Measurements from ENCODE around the gene PDIA4.
"Not testable (repeated sequence)": the region's sequence is repeated elsewhere in the genome, so short reads cannot be mapped to it uniquely, and the experiment has no call there.

Gene PDIA4

GRCh38 chr7:149038641-149039040 is 10.3 kb upstream of the PDIA4 start:
- not testable (repeated sequence) for H3K27ac ChIP-seq (ENCODE audit: low read depth, low read length); H3K4me1 ChIP-seq (ENCODE audit: control insufficient read depth in 1 of 2, insufficient read depth in 2 of 2, low read length in 2 of 2); H3K9me3 ChIP-seq (ENCODE audit: control insufficient read depth in 1 of 2, low read length in 2 of 2)

GRCh38 chr7:149036676-149037075 is 8.4 kb upstream of the PDIA4 start:
- H3K4me1 ChIP-seq (ENCODE audit: control insufficient read depth in 1 of 2, insufficient read depth in 2 of 2, low read length in 2 of 2) = no peaks in the 10 kb centered on the region
- no peak overlapping the region for H3K27ac ChIP-seq (ENCODE audit: low read depth, low read length)
- H3K27me3 ChIP-seq (ENCODE audit: control insufficient read depth in 1 of 2, insufficient read depth in 2 of 2, low read length in 2 of 2) = no peaks in the 10 kb centered on the region
- H3K9ac ChIP-seq (ENCODE audit: low read depth in 1 of 2, low read length in 2 of 2) = no peak overlapping the region
- no peak overlapping the region for H3K4me3 ChIP-seq (ENCODE audit: low read depth in 1 of 2, low read length in 2 of 2)
- H3K9me3 ChIP-seq (ENCODE audit: control insufficient read depth in 1 of 2, low read length in 2 of 2) = peaks cover 2 to 8% of the 10 kb centered on the region in 2 donors
- H3K36me3 ChIP-seq (ENCODE audit: control insufficient read depth in 1 of 2, insufficient read depth in 2 of 2, low read length in 2 of 2) = no peaks in the 10 kb centered on the region

More at GRCh38 chr7:149038641-149039040, 10.3 kb upstream of the PDIA4 start:
- not testable (repeated sequence) for H3K4me3 ChIP-seq (ENCODE audit: low read depth in 1 of 2, low read length in 2 of 2); H3K36me3 ChIP-seq (ENCODE audit: control insufficient read depth in 1 of 2, insufficient read depth in 2 of 2, low read length in 2 of 2); H3K27me3 ChIP-seq (ENCODE audit: control insufficient read depth in 1 of 2, insufficient read depth in 2 of 2, low read length in 2 of 2); H3K9ac ChIP-seq (ENCODE audit: low read depth in 1 of 2, low read length in 2 of 2)

- no peaks in the 10 kb centered on the region for H3K36me3 ChIP-seq (ENCODE audit: control insufficient read depth in 1 of 2, insufficient read depth in 2 of 2, low read length in 2 of 2)
Measured at GRCh38 chr7:149031353-149031910, 3.1 kb upstream of the PDIA4 start.

GRCh38 chr7:149030439-149030838 is 2.1 kb upstream of the PDIA4 start:
- H3K4me1 ChIP-seq (ENCODE audit: control insufficient read depth in 1 of 2, insufficient read depth in 2 of 2, low read length in 2 of 2) = peaks cover 5 to 17% of the 10 kb centered on the region in 2 donors
- H3K9ac ChIP-seq (ENCODE audit: low read depth in 1 of 2, low read length in 2 of 2); H3K9me3 ChIP-seq (ENCODE audit: control insufficient read depth in 1 of 2, low read length in 2 of 2); H3K27me3 ChIP-seq (ENCODE audit: control insufficient read depth in 1 of 2, insufficient read depth in 2 of 2, low read length in 2 of 2); H3K4me3 ChIP-seq (ENCODE audit: low read depth in 1 of 2, low read length in 2 of 2); H3K36me3 ChIP-seq (ENCODE audit: control insufficient read depth in 1 of 2, insufficient read depth in 2 of 2, low read length in 2 of 2); H3K27ac ChIP-seq (ENCODE audit: low read depth, low read length): not testable (repeated sequence)

More at GRCh38 chr7:149031353-149031910, 3.1 kb upstream of the PDIA4 start:
- no peak overlapping the region for H3K9ac ChIP-seq (ENCODE audit: low read depth in 1 of 2, low read length in 2 of 2)
- H3K9me3 ChIP-seq (ENCODE audit: control insufficient read depth in 1 of 2, low read length in 2 of 2) = peaks cover 0 to under 1% of the 10 kb centered on the region in 2 donors
- H3K27me3 ChIP-seq (ENCODE audit: control insufficient read depth in 1 of 2, insufficient read depth in 2 of 2, low read length in 2 of 2) = no peaks in the 10 kb centered on the region
- H3K27ac ChIP-seq (ENCODE audit: low read depth, low read length) = no peak overlapping the region
- no peak overlapping the region for H3K4me3 ChIP-seq (ENCODE audit: low read depth in 1 of 2, low read length in 2 of 2)
- peaks cover 0 to 7% of the 10 kb centered on the region in 2 donors for H3K4me1 ChIP-seq (ENCODE audit: control insufficient read depth in 1 of 2, insufficient read depth in 2 of 2, low read length in 2 of 2)

GRCh38 chr7:149027611-149028345 is 527 bp downstream of the PDIA4 start:
- peak overlapping the region; percentile 72 to 84 for H3K9ac ChIP-seq (ENCODE audit: low read depth in 1 of 2, low read length in 2 of 2)
- no peaks in the 10 kb centered on the region for H3K9me3 ChIP-seq (ENCODE audit: control insufficient read depth in 1 of 2, low read length in 2 of 2)
- peak overlapping the region; percentile 77 for H3K27ac ChIP-seq (ENCODE audit: low read depth, low read length)
- no peaks in the 10 kb centered on the region for H3K27me3 ChIP-seq (ENCODE audit: control insufficient read depth in 1 of 2, insufficient read depth in 2 of 2, low read length in 2 of 2)
- peaks cover 16 to 25% of the 10 kb centered on the region in 2 donors for H3K4me1 ChIP-seq (ENCODE audit: control insufficient read depth in 1 of 2, insufficient read depth in 2 of 2, low read length in 2 of 2)
- H3K36me3 ChIP-seq (ENCODE audit: control insufficient read depth in 1 of 2, insufficient read depth in 2 of 2, low read length in 2 of 2) = peaks cover 0 to 5% of the 10 kb centered on the region in 2 donors
- H3K4me3 ChIP-seq (ENCODE audit: low read depth in 1 of 2, low read length in 2 of 2) = peak overlapping the region; percentile 78 to 84

- Histone ChIP-seq H3K4me3 (ENCODE audit: low read depth in 1 of 2, low read length in 2 of 2) (peak overlapping the region; percentile 78 to 84), H3K9me3 (ENCODE audit: control insufficient read depth in 1 of 2, low read length in 2 of 2) (no peaks in the 10 kb centered on the region), H3K27me3 (ENCODE audit: control insufficient read depth in 1 of 2, insufficient read depth in 2 of 2, low read length in 2 of 2) (no peaks in the 10 kb centered on the region), H3K9ac (ENCODE audit: low read depth in 1 of 2, low read length in 2 of 2) (peak overlapping the region; percentile 72 to 84), H3K4me1 (ENCODE audit: control insufficient read depth in 1 of 2, insufficient read depth in 2 of 2, low read length in 2 of 2) (peaks cover 16 to 29% of the 10 kb centered on the region in 2 donors), H3K27ac (ENCODE audit: low read depth, low read length) (no peak overlapping the region), H3K36me3 (ENCODE audit: control insufficient read depth in 1 of 2, insufficient read depth in 2 of 2, low read length in 2 of 2) (peaks cover 0 to 10% of the 10 kb centered on the region in 2 donors)
Measured at GRCh38 chr7:149027055-149027454, 1.2 kb downstream of the PDIA4 start.

GRCh38 chr7:149023662-149024061 is 4.6 kb downstream of the PDIA4 start:
- Histone ChIP-seq H3K27me3 (ENCODE audit: control insufficient read depth in 1 of 2, insufficient read depth in 2 of 2, low read length in 2 of 2) (no peaks in the 10 kb centered on the region), H3K4me3 (ENCODE audit: low read depth in 1 of 2, low read length in 2 of 2) (no peak overlapping the region), H3K4me1 (ENCODE audit: control insufficient read depth in 1 of 2, insufficient read depth in 2 of 2, low read length in 2 of 2) (peaks cover 16 to 29% of the 10 kb centered on the region in 2 donors), H3K9ac (ENCODE audit: low read depth in 1 of 2, low read length in 2 of 2) (peak overlapping the region in 1 of 2 donors; percentile 14), H3K9me3 (ENCODE audit: control insufficient read depth in 1 of 2, low read length in 2 of 2) (no peaks in the 10 kb centered on the region), H3K36me3 (ENCODE audit: control insufficient read depth in 1 of 2, insufficient read depth in 2 of 2, low read length in 2 of 2) (peaks cover 10 to 33% of the 10 kb centered on the region in 2 donors), H3K27ac (ENCODE audit: low read depth, low read length) (no peak overlapping the region)

GRCh38 chr7:149022756-149023360 is 5.4 kb downstream of the PDIA4 start:
- H3K4me3 ChIP-seq (ENCODE audit: low read depth in 1 of 2, low read length in 2 of 2) = no peak overlapping the region
- H3K9me3 ChIP-seq (ENCODE audit: control insufficient read depth in 1 of 2, low read length in 2 of 2) = no peaks in the 10 kb centered on the region
- H3K4me1 ChIP-seq (ENCODE audit: control insufficient read depth in 1 of 2, insufficient read depth in 2 of 2, low read length in 2 of 2) = peaks cover 16 to 29% of the 10 kb centered on the region in 2 donors
- H3K36me3 ChIP-seq (ENCODE audit: control insufficient read depth in 1 of 2, insufficient read depth in 2 of 2, low read length in 2 of 2) = peaks cover 14 to 39% of the 10 kb centered on the region in 2 donors
- no peak overlapping the region for H3K9ac ChIP-seq (ENCODE audit: low read depth in 1 of 2, low read length in 2 of 2)
- H3K27ac ChIP-seq (ENCODE audit: low read depth, low read length) = no peak overlapping the region
- no peaks in the 10 kb centered on the region for H3K27me3 ChIP-seq (ENCODE audit: control insufficient read depth in 1 of 2, insufficient read depth in 2 of 2, low read length in 2 of 2)

- H3K4me1 ChIP-seq (ENCODE audit: control insufficient read depth in 1 of 2, insufficient read depth in 2 of 2, low read length in 2 of 2) = peaks cover 16 to 24% of the 10 kb centered on the region in 2 donors
- no peak overlapping the region for H3K27ac ChIP-seq (ENCODE audit: low read depth, low read length)
- H3K9ac ChIP-seq (ENCODE audit: low read depth in 1 of 2, low read length in 2 of 2) = no peak overlapping the region
- H3K36me3 ChIP-seq (ENCODE audit: control insufficient read depth in 1 of 2, insufficient read depth in 2 of 2, low read length in 2 of 2) = peaks cover 17 to 49% of the 10 kb centered on the region in 2 donors
- H3K9me3 ChIP-seq (ENCODE audit: control insufficient read depth in 1 of 2, low read length in 2 of 2) = no peaks in the 10 kb centered on the region
- no peak overlapping the region for H3K4me3 ChIP-seq (ENCODE audit: low read depth in 1 of 2, low read length in 2 of 2)
- no peaks in the 10 kb centered on the region for H3K27me3 ChIP-seq (ENCODE audit: control insufficient read depth in 1 of 2, insufficient read depth in 2 of 2, low read length in 2 of 2)
Measured at GRCh38 chr7:149021725-149022062, 6.6 kb downstream of the PDIA4 start.

GRCh38 chr7:149020483-149020882 is 7.8 kb downstream of the PDIA4 start:
- Histone ChIP-seq H3K36me3 (ENCODE audit: control insufficient read depth in 1 of 2, insufficient read depth in 2 of 2, low read length in 2 of 2) (peaks cover 27 to 59% of the 10 kb centered on the region in 2 donors), H3K4me3 (ENCODE audit: low read depth in 1 of 2, low read length in 2 of 2) (no peak overlapping the region), H3K9ac (ENCODE audit: low read depth in 1 of 2, low read length in 2 of 2) (no peak overlapping the region), H3K4me1 (ENCODE audit: control insufficient read depth in 1 of 2, insufficient read depth in 2 of 2, low read length in 2 of 2) (peaks cover 12% of the 10 kb centered on the region in 2 donors), H3K27ac (ENCODE audit: low read depth, low read length) (no peak overlapping the region), H3K27me3 (ENCODE audit: control insufficient read depth in 1 of 2, insufficient read depth in 2 of 2, low read length in 2 of 2) (no peaks in the 10 kb centered on the region), H3K9me3 (ENCODE audit: control insufficient read depth in 1 of 2, low read length in 2 of 2) (no peaks in the 10 kb centered on the region)
